ENCODE measurements around the gene KIF3A.

The KIF3A gene

DNA sequence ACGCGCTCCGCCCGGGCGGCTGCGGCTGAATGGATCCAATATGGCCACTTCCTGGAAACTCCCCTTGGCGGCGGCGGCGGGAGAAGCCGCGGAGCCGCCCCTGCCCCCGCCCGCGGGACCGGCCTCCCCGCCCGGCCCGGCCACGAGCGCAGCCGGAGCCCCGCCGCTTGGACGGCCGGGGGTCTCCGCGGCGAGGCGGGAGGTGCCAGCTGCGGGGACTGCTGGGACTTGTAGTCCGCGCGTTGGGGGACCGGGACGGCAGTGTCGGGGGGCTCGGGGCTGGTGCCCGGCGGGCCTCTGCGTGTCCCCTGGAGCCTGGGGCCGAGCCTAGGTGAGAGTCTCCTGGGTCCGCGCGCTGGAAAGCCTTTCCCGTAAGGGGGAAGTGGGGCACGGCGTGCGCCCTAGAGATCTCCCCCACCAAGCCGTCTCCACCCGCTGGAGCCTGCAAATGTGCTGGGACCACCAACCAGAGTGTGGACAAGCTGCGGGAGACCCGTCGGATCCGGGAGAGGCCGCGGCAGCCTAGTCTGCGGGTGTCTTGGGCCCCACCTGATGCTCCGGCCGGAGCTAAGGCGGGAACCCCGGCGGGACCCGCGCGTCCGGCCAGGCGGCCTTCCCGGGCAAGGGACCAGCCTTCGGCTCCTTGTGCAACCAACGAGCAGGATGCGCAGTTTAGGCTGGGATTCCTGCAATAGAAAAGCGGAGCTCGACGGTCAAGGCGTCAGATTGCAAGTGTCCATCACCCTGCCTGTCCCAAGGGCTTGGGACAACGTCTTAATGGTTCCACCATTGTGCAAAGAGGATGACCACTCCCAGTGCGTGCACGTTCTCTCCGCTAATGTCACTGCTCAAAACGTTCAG lies 40.1 kb upstream of the KIF3A start, which contains the start of gene SEPTIN8:
SEPTIN8 (minus strand) TSS at position 31 of the 861 bp plus-strand sequence. CDS start 102 bp downstream, outside the sequence.
- peak within 1 kb of the TSS; percentile 75 to 88 (median 77) for H3K27ac Mint-ChIP-seq
- H3K27me3 Mint-ChIP-seq (ENCODE audit: low read depth), result peaks cover 19% of the 10 kb centered on the region
- peak within 1 kb of the TSS; percentile 85 to 92 (median 92) for H3K4me3 Mint-ChIP-seq
- no peaks in the 10 kb centered on the region for H3K36me3 Mint-ChIP-seq (ENCODE audit: low read depth)
- no peaks in the 10 kb centered on the region for H3K9me3 Mint-ChIP-seq
- peaks cover 28% of the 10 kb centered on the region for H3K4me1 Mint-ChIP-seq
- TF ChIP-seq, protein P1, sequence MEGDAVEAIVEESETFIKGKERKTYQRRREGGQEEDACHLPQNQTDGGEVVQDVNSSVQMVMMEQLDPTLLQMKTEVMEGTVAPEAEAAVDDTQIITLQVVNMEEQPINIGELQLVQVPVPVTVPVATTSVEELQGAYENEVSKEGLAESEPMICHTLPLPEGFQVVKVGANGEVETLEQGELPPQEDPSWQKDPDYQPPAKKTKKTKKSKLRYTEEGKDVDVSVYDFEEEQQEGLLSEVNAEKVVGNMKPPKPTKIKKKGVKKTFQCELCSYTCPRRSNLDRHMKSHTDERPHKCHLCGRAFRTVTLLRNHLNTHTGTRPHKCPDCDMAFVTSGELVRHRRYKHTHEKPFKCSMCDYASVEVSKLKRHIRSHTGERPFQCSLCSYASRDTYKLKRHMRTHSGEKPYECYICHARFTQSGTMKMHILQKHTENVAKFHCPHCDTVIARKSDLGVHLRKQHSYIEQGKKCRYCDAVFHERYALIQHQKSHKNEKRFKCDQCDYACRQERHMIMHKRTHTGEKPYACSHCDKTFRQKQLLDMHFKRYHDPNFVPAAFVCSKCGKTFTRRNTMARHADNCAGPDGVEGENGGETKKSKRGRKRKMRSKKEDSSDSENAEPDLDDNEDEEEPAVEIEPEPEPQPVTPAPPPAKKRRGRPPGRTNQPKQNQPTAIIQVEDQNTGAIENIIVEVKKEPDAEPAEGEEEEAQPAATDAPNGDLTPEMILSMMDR (IDR thresholded peaks at IDR 0.05; ENCODE audit: unreplicated experiment in 3 of 3), result no peak

DNA sequence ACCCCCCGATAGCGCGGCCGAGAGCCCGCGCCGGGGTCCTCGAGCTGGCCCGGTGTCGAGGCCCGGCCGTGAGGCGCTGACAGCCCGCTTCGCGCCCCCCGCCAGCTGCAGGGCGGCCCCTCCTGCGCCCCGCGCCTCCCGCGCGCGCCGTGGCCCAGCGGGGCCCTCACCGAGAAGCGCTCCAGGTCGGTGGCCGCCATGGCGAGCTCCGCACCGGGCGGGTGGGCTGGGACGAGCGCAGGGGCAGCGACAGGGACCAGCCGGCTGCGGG lies 39.5 kb upstream of the KIF3A start:
- no peaks in the 10 kb centered on the region for H3K9me3 Mint-ChIP-seq
- peaks cover 33% of the 10 kb centered on the region for H3K4me1 Mint-ChIP-seq
- H3K4me3 Mint-ChIP-seq, result no peak overlapping the region
- H3K36me3 Mint-ChIP-seq (ENCODE audit: low read depth), result no peaks in the 10 kb centered on the region
- H3K27ac Mint-ChIP-seq, result no peak overlapping the region
- TF ChIP-seq, protein P1 (IDR thresholded peaks at IDR 0.05; ENCODE audit: unreplicated experiment in 3 of 3), result no peak
- peaks cover 17% of the 10 kb centered on the region for H3K27me3 Mint-ChIP-seq (ENCODE audit: low read depth)

DNA sequence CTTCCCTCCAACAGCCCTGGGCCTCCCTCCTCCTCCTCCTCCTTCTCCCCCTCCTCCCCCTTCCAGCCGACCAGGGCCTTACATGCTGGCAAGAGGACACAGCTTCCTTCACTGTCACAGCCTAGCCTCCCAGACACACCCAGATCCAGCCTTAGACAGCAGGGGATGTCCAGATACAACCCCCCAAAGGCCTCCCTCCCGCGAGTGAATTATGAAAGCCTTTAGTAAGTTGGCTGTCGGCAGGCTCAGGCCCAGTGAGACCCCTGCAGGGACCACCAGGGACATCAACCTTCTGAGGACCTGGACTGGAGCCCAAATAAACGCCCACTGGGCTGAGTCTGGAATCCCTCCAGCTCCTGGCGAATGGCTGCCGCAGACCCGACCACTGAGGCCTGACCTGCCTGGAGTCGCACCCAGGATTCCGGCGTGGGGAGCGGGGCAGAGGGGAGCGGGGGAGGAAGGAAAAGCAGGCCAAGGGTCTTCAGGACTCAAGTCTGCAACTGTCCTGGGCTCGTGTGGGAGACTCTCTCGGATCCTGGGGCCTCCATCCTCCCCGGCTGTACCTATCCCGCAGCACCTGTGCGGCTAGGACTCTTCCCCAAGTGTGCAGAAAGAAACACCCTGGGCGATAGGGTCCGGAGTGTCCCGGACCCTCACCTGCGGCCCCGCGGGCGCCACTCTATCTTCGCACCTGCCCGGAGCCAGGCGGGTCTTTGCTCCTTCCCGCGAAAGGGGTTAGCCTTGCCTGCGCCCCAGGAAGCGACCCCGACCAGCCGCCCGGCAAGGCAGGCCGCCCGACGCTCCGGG lies 39.0 kb upstream of the KIF3A start:
- peak overlapping the region; percentile 85 to 92 (median 92) for H3K4me3 Mint-ChIP-seq
- peaks cover 12% of the 10 kb centered on the region for H3K27me3 Mint-ChIP-seq (ENCODE audit: low read depth)
- H3K4me1 Mint-ChIP-seq, result peaks cover 36% of the 10 kb centered on the region
- H3K9me3 Mint-ChIP-seq, result no peaks in the 10 kb centered on the region
- peak overlapping the region; percentile 75 to 87 (median 77) for H3K27ac Mint-ChIP-seq
- no peaks in the 10 kb centered on the region for H3K36me3 Mint-ChIP-seq (ENCODE audit: low read depth)
- TF ChIP-seq, protein P1 (IDR thresholded peaks at IDR 0.05; ENCODE audit: unreplicated experiment in 3 of 3), result no peak

DNA sequence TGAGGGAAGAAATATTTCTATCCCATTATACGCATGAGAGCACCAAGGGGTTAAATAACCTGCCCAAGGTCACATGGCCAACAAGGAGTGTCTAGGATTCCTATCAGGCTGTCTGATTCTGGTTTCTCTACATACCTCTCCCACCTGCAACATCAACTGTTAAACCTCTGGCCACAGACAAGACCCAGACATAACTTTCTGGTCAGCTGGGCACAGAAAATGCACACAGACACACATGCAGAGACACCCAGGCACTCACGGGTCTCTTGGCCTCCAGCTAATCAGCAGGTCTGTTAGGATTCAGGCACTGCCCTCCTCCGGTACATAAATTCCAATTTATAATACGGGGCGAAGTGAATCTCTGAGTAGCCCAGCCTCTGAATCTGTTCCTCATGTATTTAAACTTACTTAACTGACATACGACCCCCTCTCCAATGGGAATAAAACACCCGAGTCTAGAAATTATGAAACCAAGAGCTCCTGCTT lies 38.2 kb upstream of the KIF3A start:
- Mint-ChIP-seq H3K27me3 (ENCODE audit: low read depth) (peaks cover 7% of the 10 kb centered on the region), H3K4me1 (peaks cover 42% of the 10 kb centered on the region), H3K36me3 (ENCODE audit: low read depth) (no peaks in the 10 kb centered on the region), H3K9me3 (no peaks in the 10 kb centered on the region), H3K4me3 (peak overlapping the region; percentile 85 to 92 (median 92)), H3K27ac (peak overlapping the region; percentile 75 to 87 (median 77))
- TF ChIP-seq, protein P1 (IDR thresholded peaks at IDR 0.05; ENCODE audit: unreplicated experiment in 3 of 3), result no peak

DNA sequence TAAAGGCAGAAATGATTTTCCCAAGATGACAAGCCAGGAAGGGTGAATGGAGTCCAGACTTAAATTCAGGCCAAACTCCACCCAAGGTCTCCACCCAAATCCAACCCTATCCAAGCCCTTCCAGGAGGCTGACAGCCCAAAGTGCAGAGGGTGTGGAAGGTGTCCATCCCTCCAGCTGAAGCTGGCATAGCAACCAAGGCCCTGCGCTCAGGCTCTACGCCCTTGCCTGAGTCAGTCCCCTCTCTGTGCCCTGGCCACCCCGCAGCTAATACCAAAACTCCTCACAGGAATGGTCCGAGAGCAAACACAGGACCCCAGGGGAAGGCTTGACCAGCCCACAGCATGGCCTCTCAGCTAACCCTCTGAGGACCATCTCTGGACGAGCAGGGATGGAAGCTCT lies 37.5 kb upstream of the KIF3A start:
- Mint-ChIP-seq H3K27me3 (ENCODE audit: low read depth) (peaks cover 7% of the 10 kb centered on the region), H3K4me3 (peak overlapping the region; percentile 85 to 92 (median 92)), H3K9me3 (no peaks in the 10 kb centered on the region), H3K36me3 (ENCODE audit: low read depth) (no peaks in the 10 kb centered on the region), H3K4me1 (peaks cover 42% of the 10 kb centered on the region), H3K27ac (peak overlapping the region; percentile 75 to 87 (median 77))
- TF ChIP-seq, protein P1 (IDR thresholded peaks at IDR 0.05; ENCODE audit: unreplicated experiment in 3 of 3), result no peak
